Fibroblast of villous mesenchyme (primary cell): ENCODE measurements around the gene SVOP. TPM values are rescaled to one million over a fixed set of nuclear protein-coding genes. Genes with fewer than 3 reads are reported as not detected.

Experiments used
- DNase-seq: peaks from one replicate; pipeline ENCODE4 v3.0.0-alpha.2; 2010; ENCODE audit warnings: low read depth
- H3K4me3 ChIP-seq: 2 replicates; pipeline ENCODE4 v1.5.1; 2011; ENCODE audit warnings: low read depth, mild to moderate bottlenecking, low read length
- total RNA-seq: library from RNA; depleted of rRNA; stranded (reverse); fragments of >200 nt; gene quantifications from 2 replicates; pipeline ENCODE4 v1.2.3, GENCODE V29; 2012
- TF ChIP-seq, protein P1 (sequence below): IDR thresholded peaks from 2 replicates; pipeline ENCODE4 v1.5.1; 2012; ENCODE audit warnings: low read depth, mild to moderate bottlenecking, low read length; ENCODE audit not compliant: insufficient read depth

SVOP gene
- total RNA-seq = not detected in 2 replicates

DNA sequence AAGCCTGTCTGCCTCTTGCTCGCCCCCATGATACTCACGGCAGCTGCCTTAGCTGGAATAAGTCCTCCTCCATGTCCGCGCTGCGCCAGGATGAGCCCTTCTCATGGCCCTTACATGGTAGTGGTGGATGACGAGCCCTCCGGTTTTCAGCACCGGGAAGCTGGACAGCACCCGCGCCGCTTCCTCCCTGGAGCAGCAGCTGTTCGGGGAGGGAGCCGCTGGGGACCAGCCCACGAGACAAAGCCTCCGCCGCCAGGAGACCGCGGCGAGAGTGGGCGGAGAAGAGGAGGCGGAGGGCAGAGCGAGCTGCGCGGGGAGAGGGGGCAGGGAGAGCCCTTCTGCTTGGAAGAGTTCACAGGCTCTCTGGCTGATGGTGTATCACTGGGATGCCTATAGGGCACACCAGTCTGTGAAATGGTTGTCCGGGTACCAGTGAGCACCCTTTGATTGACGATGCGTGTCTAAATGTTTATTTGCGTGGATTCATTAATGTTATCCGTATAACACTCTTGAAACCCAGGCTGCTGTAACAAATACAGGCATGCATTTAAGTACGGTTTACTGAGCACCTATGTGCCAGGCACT, at the start of gene SVOP:
TSS of gene SVOP (minus strand) at position 273 of the 585 bp plus-strand sequence. CDS start at position 73, 200 bp downstream.
- DNase-seq = peak; percentile 85
- no peak within 1 kb of the TSS for H3K4me3 ChIP-seq
- TF ChIP-seq, protein P1, sequence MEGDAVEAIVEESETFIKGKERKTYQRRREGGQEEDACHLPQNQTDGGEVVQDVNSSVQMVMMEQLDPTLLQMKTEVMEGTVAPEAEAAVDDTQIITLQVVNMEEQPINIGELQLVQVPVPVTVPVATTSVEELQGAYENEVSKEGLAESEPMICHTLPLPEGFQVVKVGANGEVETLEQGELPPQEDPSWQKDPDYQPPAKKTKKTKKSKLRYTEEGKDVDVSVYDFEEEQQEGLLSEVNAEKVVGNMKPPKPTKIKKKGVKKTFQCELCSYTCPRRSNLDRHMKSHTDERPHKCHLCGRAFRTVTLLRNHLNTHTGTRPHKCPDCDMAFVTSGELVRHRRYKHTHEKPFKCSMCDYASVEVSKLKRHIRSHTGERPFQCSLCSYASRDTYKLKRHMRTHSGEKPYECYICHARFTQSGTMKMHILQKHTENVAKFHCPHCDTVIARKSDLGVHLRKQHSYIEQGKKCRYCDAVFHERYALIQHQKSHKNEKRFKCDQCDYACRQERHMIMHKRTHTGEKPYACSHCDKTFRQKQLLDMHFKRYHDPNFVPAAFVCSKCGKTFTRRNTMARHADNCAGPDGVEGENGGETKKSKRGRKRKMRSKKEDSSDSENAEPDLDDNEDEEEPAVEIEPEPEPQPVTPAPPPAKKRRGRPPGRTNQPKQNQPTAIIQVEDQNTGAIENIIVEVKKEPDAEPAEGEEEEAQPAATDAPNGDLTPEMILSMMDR = no peak

- TF ChIP-seq, protein P1 = no peak
- no peak for DNase-seq
- no peak overlapping the region for H3K4me3 ChIP-seq
These were observed 48.7 kb upstream of the SVOP start for GRCh38 chr12:109069307-109070271.

DNA sequence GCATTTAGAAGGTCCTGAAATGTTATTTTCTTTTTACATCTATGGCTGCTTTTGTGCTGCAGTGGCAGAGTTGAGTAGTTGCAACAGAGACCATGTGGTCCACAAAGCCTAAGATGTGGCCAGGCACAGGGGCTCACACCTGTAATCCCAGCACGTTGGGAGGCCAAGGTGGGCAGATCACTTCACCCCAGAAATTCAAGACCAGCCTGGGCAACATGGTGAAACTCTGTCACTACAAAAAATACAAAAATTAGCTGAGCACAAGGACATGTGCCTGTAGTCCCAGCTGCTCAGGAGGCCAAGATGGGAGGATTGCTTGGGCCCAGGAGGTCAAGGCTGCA, 45.0 kb upstream of the SVOP start:
- DNase-seq = no peak
- H3K4me3 ChIP-seq = no peak overlapping the region
- TF ChIP-seq, protein P1 = no peak

GRCh38 chr12:109065154-109065852, 44.4 kb upstream of the SVOP start:
- DNase-seq = no peak
- H3K4me3 ChIP-seq = no peak overlapping the region
- TF ChIP-seq, protein P1 = no peak

DNA sequence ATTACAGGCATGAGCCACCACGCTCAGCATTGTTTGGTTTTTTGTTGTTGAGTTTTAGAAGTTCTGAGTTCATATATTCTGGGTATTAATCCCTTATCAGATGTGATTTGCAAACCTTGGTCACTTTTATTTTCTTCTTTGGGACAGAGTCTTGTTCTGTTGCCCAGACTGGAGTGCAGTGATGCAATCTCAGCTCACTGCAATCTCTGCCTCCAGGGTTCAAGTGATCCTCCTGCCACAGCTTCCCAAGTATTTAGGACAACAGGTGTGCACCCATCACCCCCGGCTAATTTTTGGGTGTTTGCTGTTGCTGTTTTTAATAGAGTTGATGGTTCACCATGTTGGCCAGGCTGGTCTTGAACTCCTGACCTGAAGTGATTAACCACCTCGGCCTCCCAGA, 43.3 kb upstream of the SVOP start:
- no peak overlapping the region for H3K4me3 ChIP-seq
- DNase-seq = no peak
- TF ChIP-seq, protein P1 = no peak

- TF ChIP-seq, protein P1 = no peak
- DNase-seq = no peak
- H3K4me3 ChIP-seq = no peak overlapping the region
These were observed 37.9 kb upstream of the SVOP start for GRCh38 chr12:109058773-109059172.
